IMR-90 (cell line): ENCODE results near the gene SPATA17. TPM values are rescaled to one million over a fixed set of nuclear protein-coding genes. Genes with fewer than 3 reads are reported as not detected.

Source experiments
- ATAC-seq: fragments of 200-7000 bp; cut with Tn5 transposase; 2 replicates; pipeline ENCODE4 v1.9.1; 2020; ENCODE audit warnings: low read depth, mild to moderate bottlenecking, moderate library complexity
- BruUV-seq: library from RNA; stranded (reverse); fragments of 400-500 nt; replicated peaks from 2 replicates; lab custom pipeline; 2021; lab: Mats Ljungman, UMichigan
- CTCF ChIA-PET: fragments of 300-600 bp; formaldehyde crosslinking; extraction: SDS; loops from one replicate; lab custom pipeline; 2021; ENCODE audit warnings: antibody characterized with exemption; lab: Yijun Ruan, JAX
- POLR2A ChIA-PET: fragments of 300-600 bp; sonication (Branson Sonifier 250); formaldehyde crosslinking; loops from one replicate; lab custom pipeline; 2022; ENCODE audit warnings: antibody characterized with exemption; ENCODE audit not compliant: unreplicated experiment; lab: Charles Lee
- DNase-seq: peaks from one replicate; pipeline ENCODE4 v3.0.0; 2013
- H2AFZ ChIP-seq: replicated peaks from 2 replicates; pipeline ENCODE3; 2013; ENCODE audit warnings: low read length, mild to moderate bottlenecking; ENCODE audit not compliant: poor library complexity
- H2AK5ac ChIP-seq: 2 replicates; pipeline ENCODE4 v1.6.1; 2013; ENCODE audit warnings: low read depth, low read length, inconsistent platforms
- H2AK9ac ChIP-seq: replicated peaks from 2 replicates; pipeline ENCODE3; 2013; ENCODE audit warnings: mild to moderate bottlenecking, low read depth, low read length, moderate library complexity; ENCODE audit not compliant: poor library complexity
- H2BK120ac ChIP-seq: 2 replicates; pipeline ENCODE4 v1.6.1; 2013; ENCODE audit warnings: low read depth, low read length, inconsistent platforms
- H2BK15ac ChIP-seq: 3 replicates; pipeline ENCODE4 v1.6.1; 2013; ENCODE audit warnings: low read depth, low read length, inconsistent platforms
- H2BK20ac ChIP-seq: 2 replicates; pipeline ENCODE4 v1.6.1; 2013; ENCODE audit warnings: low read depth, mild to moderate bottlenecking, inconsistent platforms, low read length, moderate library complexity
- H2BK5ac ChIP-seq: 2 replicates; pipeline ENCODE4 v1.6.1; 2013; ENCODE audit warnings: mild to moderate bottlenecking, low read depth, low read length, inconsistent platforms; ENCODE audit not compliant: poor library complexity, severe bottlenecking
- H3K14ac ChIP-seq: replicated peaks from 2 replicates; pipeline ENCODE4 v1.6.1; 2013; ENCODE audit warnings: low read depth, low read length, inconsistent platforms
- H3K18ac ChIP-seq: 2 replicates; pipeline ENCODE4 v1.6.1; 2013; ENCODE audit warnings: low read depth, low read length, control low read depth
- H3K23ac ChIP-seq: 2 replicates; pipeline ENCODE4 v1.6.1; 2013; ENCODE audit warnings: low read depth, low read length, inconsistent platforms
- H3K27ac ChIP-seq: 2 replicates; pipeline ENCODE4 v1.5.1; 2013; ENCODE audit warnings: mild to moderate bottlenecking, control low read depth, low read length; ENCODE audit not compliant: insufficient read depth
- H3K27me3 ChIP-seq: 2 replicates; pipeline ENCODE4 v1.6.1; 2013; ENCODE audit warnings: low read length; ENCODE audit not compliant: control insufficient read depth, insufficient read depth
- H3K36me3 ChIP-seq: 2 replicates; pipeline ENCODE4 v1.6.1; 2013; ENCODE audit warnings: low read length, mixed read lengths; ENCODE audit not compliant: control insufficient read depth, insufficient read depth
- H3K4ac ChIP-seq: 2 replicates; pipeline ENCODE4 v1.6.1; 2013; ENCODE audit warnings: low read depth, low read length, inconsistent platforms
- H3K4me1 ChIP-seq: 2 replicates; pipeline ENCODE4 v1.6.1; 2013; ENCODE audit warnings: low read length, mixed read lengths; ENCODE audit not compliant: control insufficient read depth, insufficient read depth
- H3K4me2 ChIP-seq: 2 replicates; pipeline ENCODE4 v1.6.1; 2013; ENCODE audit warnings: low read depth, mild to moderate bottlenecking, control low read depth, low read length, moderate library complexity
- H3K4me3 ChIP-seq: 2 replicates; pipeline ENCODE4 v1.5.1; 2013; ENCODE audit warnings: low read depth, mild to moderate bottlenecking, control low read depth, low read length, moderate library complexity; ENCODE audit not compliant: insufficient read depth
- H3K56ac ChIP-seq: 2 replicates; pipeline ENCODE4 v1.6.1; 2013; ENCODE audit warnings: low read length, inconsistent platforms; ENCODE audit not compliant: insufficient read depth; ENCODE audit errors: extremely low read depth
- H3K79me1 ChIP-seq, 2 experiments: 2 replicates each; pipeline ENCODE4 v1.6.1; 2013; ENCODE audit warnings: low read length in 2 of 2, inconsistent platforms in 1 of 2, low read depth in 1 of 2
- H3K9ac ChIP-seq: 2 replicates; pipeline ENCODE4 v1.6.1; 2013; ENCODE audit warnings: low read depth, low read length, control low read depth
- H3K9me1 ChIP-seq: 2 replicates; pipeline ENCODE4 v1.6.1; 2013; ENCODE audit warnings: low read length, inconsistent platforms; ENCODE audit not compliant: insufficient read depth
- H3K9me3 ChIP-seq: 2 replicates; pipeline ENCODE4 v1.6.1; 2013; ENCODE audit warnings: low read length; ENCODE audit not compliant: control insufficient read depth, insufficient read depth
- H4K20me1 ChIP-seq: 2 replicates; pipeline ENCODE4 v1.6.1; 2013; ENCODE audit warnings: low read length, inconsistent platforms; ENCODE audit not compliant: insufficient read depth
- H4K5ac ChIP-seq: 2 replicates; pipeline ENCODE4 v1.6.1; 2013; ENCODE audit warnings: mild to moderate bottlenecking, low read depth, low read length, control low read depth
- H4K8ac ChIP-seq, 2 experiments: 2 replicates each; pipeline ENCODE4 v1.6.1; 2013; ENCODE audit warnings: low read depth in 2 of 2, low read length in 2 of 2, control low read depth in 1 of 2, inconsistent platforms in 1 of 2
- H4K91ac ChIP-seq: 2 replicates; pipeline ENCODE4 v1.6.1; 2013; ENCODE audit warnings: low read depth, low read length, inconsistent platforms; ENCODE audit not compliant: insufficient read depth
- ELK1 ChIP-seq: fragments of 150-350 bp; IDR thresholded peaks from 2 replicates; pipeline ENCODE4 v1.6.1; 2016; ENCODE audit warnings: low read depth, mild to moderate bottlenecking, low read length, moderate library complexity, borderline replicate concordance
- MAFK ChIP-seq: IDR thresholded peaks from 2 replicates; pipeline ENCODE4 v1.6.1; 2012; ENCODE audit warnings: low read depth, low read length, improper control_type of control experiment
- MAZ ChIP-seq: IDR thresholded peaks from 2 replicates; pipeline ENCODE4 v1.6.1; 2012; ENCODE audit warnings: low read depth, mild to moderate bottlenecking, low read length, improper control_type of control experiment, moderate library complexity, borderline replicate concordance
- MXI1 ChIP-seq: IDR thresholded peaks from 2 replicates; pipeline ENCODE4 v1.6.1; 2012; ENCODE audit warnings: low read depth, mild to moderate bottlenecking, low read length, moderate library complexity, borderline replicate concordance
- NFE2L2 ChIP-seq: fragments of 150-350 bp; IDR thresholded peaks from 2 replicates; pipeline ENCODE4 v1.6.1; 2016; ENCODE audit warnings: low read depth, mild to moderate bottlenecking, low read length
- RCOR1 ChIP-seq: IDR thresholded peaks from 2 replicates; pipeline ENCODE4 v1.6.1; 2012; ENCODE audit warnings: mild to moderate bottlenecking, low read length, improper control_type of control experiment; ENCODE audit not compliant: insufficient replicate concordance
- RFX5 ChIP-seq: IDR thresholded peaks from 2 replicates; pipeline ENCODE4 v1.8.0; 2012; ENCODE audit warnings: low read depth, mild to moderate bottlenecking, low read length, moderate library complexity
- SMC3 ChIP-seq: fragments of 150-350 bp; IDR thresholded peaks from 2 replicates; pipeline ENCODE4 v1.6.1; 2016; ENCODE audit warnings: low read depth, mild to moderate bottlenecking, antibody characterized with exemption, low read length, moderate library complexity
- USF2 ChIP-seq: fragments of 150-350 bp; IDR thresholded peaks from 2 replicates; pipeline ENCODE4 v1.6.1; 2017; ENCODE audit warnings: mild to moderate bottlenecking, antibody characterized with exemption, low read length, low read depth
- WGBS, 2 experiments: methylation state at CpG; one replicate each; pipeline versions ENCODE4 v1.1.5 to v1.1.7; 2013; ENCODE audit warnings: missing lambda C conversion rate in 2 of 2; ENCODE audit not compliant: insufficient read length in 1 of 2; ENCODE audit errors: extremely low coverage in 2 of 2; 5-methylcytosine and 5-hydroxymethylcytosine counted together
- dilution Hi-C: fragments of 300-500 bp; cut with HindIII; formaldehyde crosslinking; loops from one replicate; pipeline ENCODE4 v1.14.3; 2018; ENCODE audit warnings: low sequenced_read_pairs; ENCODE audit not compliant: unreplicated experiment
- in situ Hi-C: fragments of 300-500 bp; cut with MboI; formaldehyde crosslinking; loops from 3 replicates; pipeline ENCODE4 v1.14.3; 2019; ENCODE audit warnings: low sequenced_read_pairs, inconsistent platforms, mixed read lengths
- intact Hi-C: fragments of 100-400 bp; cut with micrococcal nuclease; formaldehyde crosslinking; loops from 2 replicates; pipeline ENCODE4 v1.10.0; 2022
- polyA plus RNA-seq, 3 experiments: library from polyadenylated mRNA; depleted of rRNA; stranded (reverse); fragments of >200 nt; gene quantifications; 2 replicates each; pipeline ENCODE4 v1.2.3, GENCODE V29; 2012; ENCODE audit warnings: low replicate concordance in 1 of 3
- total RNA-seq: library from RNA; depleted of rRNA; stranded (reverse); fragments of >200 nt; gene quantifications from 2 replicates; pipeline ENCODE4 v1.2.3, GENCODE V29; 2012
- TF ChIP-seq, protein P1 (sequence below): conservative IDR thresholded peaks from 2 replicates; pipeline ENCODE4 v1.5.1; 2012; ENCODE audit warnings: mild to moderate bottlenecking, low read depth, low read length, improper control_type of control experiment

SPATA17 gene
- total and polyA plus RNA-seq, 2 of the 4 experiments (the other 2 are of a cell fraction), result 0.03 to 0.18 TPM

DNA sequence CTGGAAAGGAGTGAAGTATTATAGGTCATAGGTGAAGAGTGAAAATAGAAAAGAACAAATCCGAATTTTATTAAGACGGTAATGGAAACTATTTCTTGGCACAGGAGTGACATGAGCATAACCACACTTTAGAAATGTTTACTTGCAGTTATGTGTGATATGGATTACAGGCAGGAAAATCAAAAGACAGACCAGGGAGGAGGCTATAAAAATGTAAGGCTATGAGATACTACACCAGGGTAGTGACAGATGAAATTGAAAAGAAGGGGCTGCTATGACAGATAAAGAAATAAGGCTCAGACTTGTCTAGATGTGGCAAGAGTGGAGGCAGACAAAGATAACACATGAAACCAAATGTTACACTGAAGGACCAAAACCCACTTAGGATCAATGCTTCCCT is 32.0 kb upstream of the SPATA17 start:
- Histone ChIP-seq H2AFZ (no peak overlapping the region), H2BK15ac (no peak overlapping the region), H4K8ac (no peak overlapping the region), H2BK5ac (no peak overlapping the region), H3K27me3 (no peaks in the 10 kb centered on the region), H3K14ac (no peak overlapping the region), H3K4me2 (no peak overlapping the region), H4K91ac (no peak overlapping the region), H3K27ac (no peak overlapping the region), H2AK9ac (no peak overlapping the region), H3K23ac (no peak overlapping the region), H3K4me3 (no peak overlapping the region), H2BK20ac (no peak overlapping the region), H3K36me3 (no peaks in the 10 kb centered on the region), H2BK120ac (no peak overlapping the region), H3K4me1 (no peaks in the 10 kb centered on the region), H3K9me3 (no peaks in the 10 kb centered on the region), H3K4ac (no peak overlapping the region), H3K9me1 (no peaks in the 10 kb centered on the region), H4K5ac (no peak overlapping the region; the same call in 1 of the 2 replicates), H3K79me1 (peaks cover 4 to 6% of the 10 kb centered on the region in 2 experiments; a peak in 3 of 4 replicates), H3K18ac (no peak overlapping the region), H2AK5ac (no peak overlapping the region), H4K20me1 (no peaks in the 10 kb centered on the region), H3K56ac (no peak overlapping the region), H3K9ac (no peak overlapping the region)
- CTCF ChIA-PET, result no interaction called here
- intact Hi-C loops (no loop called here), in situ Hi-C loops (no loop called here), dilution Hi-C loops (no loop called here)
- 36% methylated on average over 2 of the region's 2 CpGs; no CpG with 5 or more reads in 1 of the 2 experiments for WGBS, 2 experiments
- POLR2A ChIA-PET, result no interaction called here
- no peak for TF ChIP-seq RFX5
- no peak for TF ChIP-seq RCOR1
- TF ChIP-seq MAZ, result no peak
- no peak for TF ChIP-seq SMC3
- TF ChIP-seq, protein P1, sequence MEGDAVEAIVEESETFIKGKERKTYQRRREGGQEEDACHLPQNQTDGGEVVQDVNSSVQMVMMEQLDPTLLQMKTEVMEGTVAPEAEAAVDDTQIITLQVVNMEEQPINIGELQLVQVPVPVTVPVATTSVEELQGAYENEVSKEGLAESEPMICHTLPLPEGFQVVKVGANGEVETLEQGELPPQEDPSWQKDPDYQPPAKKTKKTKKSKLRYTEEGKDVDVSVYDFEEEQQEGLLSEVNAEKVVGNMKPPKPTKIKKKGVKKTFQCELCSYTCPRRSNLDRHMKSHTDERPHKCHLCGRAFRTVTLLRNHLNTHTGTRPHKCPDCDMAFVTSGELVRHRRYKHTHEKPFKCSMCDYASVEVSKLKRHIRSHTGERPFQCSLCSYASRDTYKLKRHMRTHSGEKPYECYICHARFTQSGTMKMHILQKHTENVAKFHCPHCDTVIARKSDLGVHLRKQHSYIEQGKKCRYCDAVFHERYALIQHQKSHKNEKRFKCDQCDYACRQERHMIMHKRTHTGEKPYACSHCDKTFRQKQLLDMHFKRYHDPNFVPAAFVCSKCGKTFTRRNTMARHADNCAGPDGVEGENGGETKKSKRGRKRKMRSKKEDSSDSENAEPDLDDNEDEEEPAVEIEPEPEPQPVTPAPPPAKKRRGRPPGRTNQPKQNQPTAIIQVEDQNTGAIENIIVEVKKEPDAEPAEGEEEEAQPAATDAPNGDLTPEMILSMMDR, result no peak
- no peak for TF ChIP-seq MXI1
- TF ChIP-seq NFE2L2, result no peak
- no peak for TF ChIP-seq USF2
- no peak for TF ChIP-seq MAFK
- no peak for TF ChIP-seq ELK1
- no peak for ATAC-seq
- no TSS peak for BruUV-seq
- no peak for DNase-seq
